ENCODE data around the gene RBMS2.
"Not testable (repeated sequence)": the region's sequence is repeated elsewhere in the genome, so short reads cannot be mapped to it uniquely, and the experiment has no call there.

Gene RBMS2, protein sequence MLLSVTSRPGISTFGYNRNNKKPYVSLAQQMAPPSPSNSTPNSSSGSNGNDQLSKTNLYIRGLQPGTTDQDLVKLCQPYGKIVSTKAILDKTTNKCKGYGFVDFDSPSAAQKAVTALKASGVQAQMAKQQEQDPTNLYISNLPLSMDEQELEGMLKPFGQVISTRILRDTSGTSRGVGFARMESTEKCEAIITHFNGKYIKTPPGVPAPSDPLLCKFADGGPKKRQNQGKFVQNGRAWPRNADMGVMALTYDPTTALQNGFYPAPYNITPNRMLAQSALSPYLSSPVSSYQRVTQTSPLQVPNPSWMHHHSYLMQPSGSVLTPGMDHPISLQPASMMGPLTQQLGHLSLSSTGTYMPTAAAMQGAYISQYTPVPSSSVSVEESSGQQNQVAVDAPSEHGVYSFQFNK

GRCh38 chr12:56521590-56522371, at the start of gene RBMS2:
RBMS2 (plus strand) TSS chr12:56521820; CDS start chr12:56522024, 204 bp downstream.
- peak; percentile 54 for DNase-seq

- DNase-seq, result no peak
Measured at GRCh38 chr12:56474389-56474788, 47.2 kb upstream of the RBMS2 start.

GRCh38 chr12:56476143-56476542, 45.5 kb upstream of the RBMS2 start:
- no peak for DNase-seq

GRCh38 chr12:56476972-56477432, 44.6 kb upstream of the RBMS2 start:
- no peak for DNase-seq

- no peak for DNase-seq
Measured at GRCh38 chr12:56477521-56478225, 43.9 kb upstream of the RBMS2 start.

DNA sequence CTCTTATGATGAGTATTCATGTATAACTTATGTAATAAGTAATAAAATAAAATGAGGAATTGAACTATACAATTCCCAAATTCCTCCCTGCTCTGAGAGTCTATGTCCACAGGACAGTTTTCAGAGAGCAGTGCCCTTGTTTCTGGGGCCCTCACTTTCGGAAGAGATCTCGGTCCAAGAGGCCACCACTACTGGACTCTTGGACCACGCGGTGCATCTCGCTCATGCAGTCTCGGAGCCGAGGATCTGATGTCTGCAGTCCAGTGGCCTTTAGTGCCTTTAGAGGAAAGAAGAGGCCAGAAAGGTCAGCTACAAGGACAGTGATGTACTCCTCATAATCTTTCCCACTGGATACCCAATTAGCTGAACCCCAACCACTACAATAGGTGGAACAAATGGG, 42.0 kb upstream of the RBMS2 start:
- DNase-seq, result no peak

GRCh38 chr12:56484566-56484965, 37.1 kb upstream of the RBMS2 start:
- no peak for DNase-seq

DNA sequence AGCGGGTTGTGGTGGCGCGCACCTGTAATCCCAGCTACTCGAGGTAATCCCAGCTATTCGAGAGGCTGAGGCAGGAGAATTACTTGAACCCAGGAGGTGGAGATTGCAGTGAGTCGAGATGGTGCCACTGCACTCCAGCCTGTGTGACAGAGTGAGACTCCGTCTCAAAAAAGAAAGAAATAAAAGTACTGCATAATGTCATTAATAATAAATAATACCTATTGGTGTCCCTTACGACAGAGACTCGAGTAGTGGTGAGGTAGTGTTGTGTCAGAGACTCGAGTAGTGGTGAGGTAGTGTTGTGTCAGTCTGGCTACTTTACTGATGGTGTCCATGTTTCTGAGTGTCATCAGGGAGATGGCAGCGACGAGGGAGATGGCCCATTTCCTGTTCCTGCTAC, 34.9 kb upstream of the RBMS2 start:
- no peak for DNase-seq

- DNase-seq, result no peak
Measured at GRCh38 chr12:56487448-56488040, 34.1 kb upstream of the RBMS2 start.

- peak; percentile 77 for DNase-seq
Measured at GRCh38 chr12:56488041-56488955, 33.3 kb upstream of the RBMS2 start, which contains the start of gene GLS2. GLS2 (minus strand) TSS chr12:56488161; CDS start chr12:56488118, 43 bp downstream.

DNA sequence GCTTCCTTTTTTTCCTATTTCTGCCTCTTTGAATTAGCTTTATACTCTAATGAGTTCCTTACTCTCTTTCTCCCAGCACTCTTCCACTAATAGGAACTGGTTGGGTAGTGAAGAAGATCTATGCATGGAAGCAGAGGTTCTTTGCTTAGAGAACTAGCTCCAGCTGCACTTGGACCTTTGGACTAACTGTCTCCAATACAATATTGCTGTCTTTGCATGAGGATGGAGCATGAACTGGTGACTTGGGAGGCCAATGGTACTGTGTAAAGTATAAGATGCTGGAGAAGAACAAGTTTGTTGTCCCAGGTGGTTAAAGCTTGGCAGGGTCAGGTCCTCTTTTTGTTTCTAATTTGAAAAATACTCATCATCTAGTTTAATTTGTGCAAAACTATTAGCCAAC, 31.3 kb upstream of the RBMS2 start:
- DNase-seq, result no peak

GRCh38 chr12:56493409-56494105, 28.1 kb upstream of the RBMS2 start:
- DNase-seq, result not testable (repeated sequence)

DNA sequence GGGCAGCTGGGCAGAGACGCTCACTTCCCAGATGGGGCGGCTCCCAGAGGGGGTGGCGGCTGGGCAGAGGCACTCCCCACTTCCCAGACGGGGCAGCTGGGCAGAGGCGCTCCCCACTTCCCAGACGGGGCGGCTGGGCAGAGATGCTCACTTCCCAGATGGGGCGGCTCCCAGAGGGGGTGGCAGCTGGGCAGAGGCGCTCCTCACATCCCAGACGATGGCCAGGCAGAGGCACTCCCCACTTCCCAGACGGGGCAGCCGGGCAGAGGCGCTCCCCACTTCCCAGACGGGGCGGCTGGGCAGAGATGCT, 27.6 kb upstream of the RBMS2 start:
- DNase-seq, result not testable (repeated sequence)

GRCh38 chr12:56494481-56494880, 27.1 kb upstream of the RBMS2 start:
- not testable (repeated sequence) for DNase-seq

GRCh38 chr12:56496704-56497103, 24.9 kb upstream of the RBMS2 start:
- peak; percentile 9 for DNase-seq

GRCh38 chr12:56498126-56498902, 23.3 kb upstream of the RBMS2 start:
- DNase-seq, result not testable (repeated sequence)

DNA sequence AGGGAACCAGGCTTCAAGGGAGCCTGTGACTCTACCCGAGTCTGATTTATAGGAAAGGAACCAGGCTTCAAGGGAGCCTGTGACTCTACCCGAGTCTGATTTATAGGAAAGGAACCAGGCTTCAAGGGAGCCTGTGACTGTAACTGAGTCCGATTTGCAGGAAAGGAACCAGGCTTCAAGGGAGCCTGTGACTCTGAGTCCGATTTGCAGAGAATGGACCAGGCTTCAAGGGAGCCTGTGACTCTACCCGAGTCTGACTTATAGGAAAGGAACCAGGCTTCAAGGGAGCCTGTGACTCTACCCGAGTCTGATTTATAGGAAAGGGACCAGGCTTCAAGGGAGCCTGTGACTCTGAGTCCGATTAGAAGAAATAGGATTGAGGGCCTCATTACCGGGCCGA, 22.2 kb upstream of the RBMS2 start:
- DNase-seq, result not testable (repeated sequence)

DNA sequence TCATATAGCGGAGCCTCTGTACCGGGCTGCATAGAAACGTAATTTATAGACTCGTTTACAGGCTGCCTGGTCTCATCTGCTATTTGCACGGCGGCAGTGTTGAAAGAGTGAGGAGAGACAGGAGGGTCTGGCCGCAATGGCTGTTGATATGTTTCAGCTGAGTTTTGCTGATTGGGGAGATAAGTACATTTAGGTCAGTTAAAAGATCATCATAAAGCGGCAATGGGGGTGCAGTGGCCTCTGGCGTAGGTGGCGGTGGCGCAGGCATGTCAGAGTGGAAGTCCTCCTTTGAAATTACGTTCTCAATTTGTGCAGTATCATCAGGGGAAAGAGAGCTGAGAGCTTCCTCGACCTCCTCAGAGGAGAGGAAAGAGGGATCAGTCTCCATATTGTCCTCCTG, 21.7 kb upstream of the RBMS2 start:
- not testable (repeated sequence) for DNase-seq

GRCh38 chr12:56510786-56511185, 10.8 kb upstream of the RBMS2 start:
- no peak for DNase-seq

DNA sequence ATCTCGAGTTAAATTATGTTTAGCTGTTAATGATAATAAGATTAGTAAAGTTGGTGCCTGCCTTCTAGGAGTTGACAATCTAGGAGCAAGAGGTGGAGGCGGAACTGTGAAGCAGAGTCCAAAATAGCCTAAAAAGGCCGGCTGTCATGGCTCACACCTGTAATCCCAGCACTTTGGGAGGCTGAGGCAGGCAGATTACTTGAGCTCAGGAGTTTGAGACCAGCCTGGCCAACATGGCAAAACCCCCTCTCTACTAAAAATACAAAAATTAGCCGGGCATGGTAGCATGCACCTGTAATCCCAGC, 7.7 kb upstream of the RBMS2 start:
- DNase-seq, result not testable (repeated sequence)

- no peak for DNase-seq
Measured at GRCh38 chr12:56517854-56518253, 3.8 kb upstream of the RBMS2 start.

Measured in CD4-positive, alpha-beta T cell treated with Interferon gamma for 1 hour (primary cell).